ENCODE data around the gene ANKRD13C. TPM values are rescaled to one million over a fixed set of nuclear protein-coding genes. Genes with fewer than 3 reads are reported as not detected.

ANKRD13C gene
- total RNA-seq, 1 experiment from 2014 or later: 24.3 TPM

DNA sequence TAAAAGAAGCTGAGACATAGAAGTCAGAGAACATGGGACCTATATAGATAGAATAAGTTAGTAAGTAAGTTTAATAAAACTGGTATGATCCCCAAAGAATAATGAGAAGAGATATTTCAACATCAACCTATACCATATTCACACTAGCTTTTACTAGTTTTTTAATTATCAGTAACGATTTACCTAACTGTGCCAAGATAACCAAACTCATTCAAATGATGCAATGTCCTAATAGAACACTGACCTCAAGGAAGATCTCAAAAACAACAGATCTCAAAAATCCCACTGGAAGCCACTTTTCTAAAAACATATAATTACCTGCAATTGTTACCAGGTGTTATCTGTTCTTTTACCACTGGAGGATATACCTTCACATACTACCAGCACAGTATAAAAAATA, 38.7 kb downstream of the ANKRD13C start:
- H3K9me2 ChIP-seq (ENCODE audit: insufficient read depth): no peaks in the 10 kb centered on the region
- peaks cover 27% of the 10 kb centered on the region for H3K4me1 ChIP-seq (replicated peaks; ENCODE audit: insufficient read depth)
- TF ChIP-seq, protein P1, sequence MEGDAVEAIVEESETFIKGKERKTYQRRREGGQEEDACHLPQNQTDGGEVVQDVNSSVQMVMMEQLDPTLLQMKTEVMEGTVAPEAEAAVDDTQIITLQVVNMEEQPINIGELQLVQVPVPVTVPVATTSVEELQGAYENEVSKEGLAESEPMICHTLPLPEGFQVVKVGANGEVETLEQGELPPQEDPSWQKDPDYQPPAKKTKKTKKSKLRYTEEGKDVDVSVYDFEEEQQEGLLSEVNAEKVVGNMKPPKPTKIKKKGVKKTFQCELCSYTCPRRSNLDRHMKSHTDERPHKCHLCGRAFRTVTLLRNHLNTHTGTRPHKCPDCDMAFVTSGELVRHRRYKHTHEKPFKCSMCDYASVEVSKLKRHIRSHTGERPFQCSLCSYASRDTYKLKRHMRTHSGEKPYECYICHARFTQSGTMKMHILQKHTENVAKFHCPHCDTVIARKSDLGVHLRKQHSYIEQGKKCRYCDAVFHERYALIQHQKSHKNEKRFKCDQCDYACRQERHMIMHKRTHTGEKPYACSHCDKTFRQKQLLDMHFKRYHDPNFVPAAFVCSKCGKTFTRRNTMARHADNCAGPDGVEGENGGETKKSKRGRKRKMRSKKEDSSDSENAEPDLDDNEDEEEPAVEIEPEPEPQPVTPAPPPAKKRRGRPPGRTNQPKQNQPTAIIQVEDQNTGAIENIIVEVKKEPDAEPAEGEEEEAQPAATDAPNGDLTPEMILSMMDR (conservative IDR thresholded peaks at IDR 0.05): no peak
- no peak for TF ChIP-seq EZH2 (IDR thresholded peaks at IDR 0.05; ENCODE audit: low read depth)
- H3K4me2 ChIP-seq: no peak overlapping the region
- BruUV-seq (replicated peaks): no TSS peak
- peaks cover 41% of the 10 kb centered on the region for H3K79me2 ChIP-seq (ENCODE audit: low read depth)
- no peak for DNase-seq
- no peak overlapping the region for H2AFZ ChIP-seq
- H3K4me3 ChIP-seq: no peak overlapping the region
- POLR2A ChIA-PET (ENCODE audit: unreplicated experiment): interaction anchor here (0.6 kb wide), 1 partner anchor 74 kb away, joined by 4 read pairs; no protein-coding TSS in a partner anchor
- H3K27me3 ChIP-seq (ENCODE audit: insufficient read depth, low read depth): no peaks in the 10 kb centered on the region
- peaks cover 21% of the 10 kb centered on the region for H3F3A ChIP-seq (ENCODE audit: insufficient read depth, low read depth)
- H3K36me3 ChIP-seq (ENCODE audit: low read depth): 0 out of 2 replicates have a peak, but pooled peaks cover 3% of the 10 kb centered on the region
- H4K20me1 ChIP-seq (ENCODE audit: insufficient read depth): peaks cover 8% of the 10 kb centered on the region; the same call in 1 of the 2 replicates
- H3K27ac ChIP-seq: no peak overlapping the region
- CTCF ChIA-PET: no interaction called here
- no peaks in the 10 kb centered on the region for H3K9me3 ChIP-seq (ENCODE audit: insufficient read depth, low read depth)
- intact Hi-C loops (cut with micrococcal nuclease; ENCODE audit: unreplicated experiment): loop anchor here (5.0 kb wide), 1 partner anchor 97 kb away; the partner anchor contains the start of gene CTH

DNA sequence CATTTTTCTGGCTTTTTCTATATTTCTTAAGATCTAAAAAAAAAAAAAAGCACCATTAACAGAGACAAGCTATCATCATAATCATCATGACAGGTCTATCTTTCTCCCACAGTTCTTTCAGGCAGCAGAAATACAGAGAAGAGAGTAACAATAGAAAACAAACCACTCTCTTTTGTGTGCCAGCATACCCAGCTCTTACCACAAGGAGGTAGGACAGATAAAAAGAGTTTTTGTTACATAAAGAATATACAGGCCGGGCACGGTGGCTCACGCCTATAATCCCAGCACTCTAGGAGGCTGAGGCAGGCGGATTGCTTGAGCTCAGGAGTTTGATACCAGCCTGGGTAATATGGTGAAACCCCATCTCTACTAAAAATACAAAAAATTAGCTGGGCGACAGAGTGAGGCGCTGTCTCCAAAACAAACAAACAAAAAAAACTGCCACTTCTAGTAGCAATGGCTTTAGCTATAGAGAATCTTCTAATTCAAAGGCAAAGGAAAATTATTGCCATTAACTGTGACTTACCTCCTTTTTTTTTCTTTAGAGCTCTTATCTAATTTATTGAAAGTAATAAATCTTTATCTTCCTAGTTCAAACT, 39.7 kb downstream of the ANKRD13C start:
- Histone ChIP-seq H4K20me1 (ENCODE audit: insufficient read depth) (peaks cover 12% of the 10 kb centered on the region), H3K27me3 (ENCODE audit: insufficient read depth, low read depth) (no peaks in the 10 kb centered on the region), H3K36me3 (ENCODE audit: low read depth) (0 out of 2 replicates have a peak, but pooled peaks cover 3% of the 10 kb centered on the region), H3K4me1 (replicated peaks; ENCODE audit: insufficient read depth) (peaks cover 17% of the 10 kb centered on the region), H3F3A (ENCODE audit: insufficient read depth, low read depth) (peaks cover 11% of the 10 kb centered on the region), H3K27ac (no peak overlapping the region), H3K9me3 (ENCODE audit: insufficient read depth, low read depth) (no peaks in the 10 kb centered on the region), H3K4me3 (no peak overlapping the region), H3K79me2 (ENCODE audit: low read depth) (peaks cover 41% of the 10 kb centered on the region), H3K9me2 (ENCODE audit: insufficient read depth) (no peaks in the 10 kb centered on the region), H3K4me2 (no peak overlapping the region), H2AFZ (no peak overlapping the region)
- CTCF ChIA-PET: no interaction called here
- intact Hi-C loops (cut with micrococcal nuclease; ENCODE audit: unreplicated experiment): loop anchor here (5.0 kb wide), 1 partner anchor 97 kb away; the partner anchor contains the start of gene CTH
- no peak for TF ChIP-seq EZH2 (IDR thresholded peaks at IDR 0.05; ENCODE audit: low read depth)
- TF ChIP-seq, protein P1 (conservative IDR thresholded peaks at IDR 0.05): no peak
- BruUV-seq (replicated peaks): no TSS peak
- no peak for DNase-seq
- POLR2A ChIA-PET (ENCODE audit: unreplicated experiment): interaction anchor here (0.6 kb wide), 1 partner anchor 31 kb away, joined by 9 read pairs; no protein-coding TSS in a partner anchor

DNA sequence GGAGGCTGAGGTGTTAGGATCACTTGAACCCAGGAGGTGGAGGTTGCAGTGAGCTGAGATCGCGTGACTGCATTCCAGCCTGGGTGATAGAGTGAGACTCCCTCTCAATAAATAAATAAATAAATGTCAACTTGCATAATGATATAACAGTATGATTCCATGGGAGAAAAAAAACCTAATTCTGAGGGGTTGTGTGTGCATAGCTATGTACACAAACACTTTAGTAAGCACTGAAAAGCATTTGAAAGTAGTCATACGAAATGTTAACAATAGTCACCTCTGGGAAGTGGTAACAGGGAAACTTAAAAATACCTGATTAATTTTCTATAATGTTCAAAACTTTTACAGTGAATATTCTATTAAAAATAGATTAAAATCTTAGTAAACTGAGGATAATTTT, 43.2 kb downstream of the ANKRD13C start:
- Histone ChIP-seq H3K36me3 (ENCODE audit: low read depth) (0 out of 2 replicates have a peak, but pooled peaks cover 3% of the 10 kb centered on the region), H4K20me1 (ENCODE audit: insufficient read depth) (peaks cover 5% of the 10 kb centered on the region), H3K27me3 (ENCODE audit: insufficient read depth, low read depth) (no peaks in the 10 kb centered on the region), H3K4me2 (no peak overlapping the region), H3K9me3 (ENCODE audit: insufficient read depth, low read depth) (no peaks in the 10 kb centered on the region), H2AFZ (no peak overlapping the region), H3F3A (ENCODE audit: insufficient read depth, low read depth) (peaks cover 4% of the 10 kb centered on the region; the same call in 1 of the 2 replicates), H3K4me1 (replicated peaks; ENCODE audit: insufficient read depth) (no peaks in the 10 kb centered on the region), H3K4me3 (no peak overlapping the region), H3K27ac (no peak overlapping the region), H3K79me2 (ENCODE audit: low read depth) (peaks cover 16% of the 10 kb centered on the region), H3K9me2 (ENCODE audit: insufficient read depth) (no peaks in the 10 kb centered on the region)
- intact Hi-C loops (cut with micrococcal nuclease; ENCODE audit: unreplicated experiment): no loop called here
- DNase-seq: no peak
- BruUV-seq (replicated peaks): no TSS peak
- ChIA-PET CTCF (no interaction called here), POLR2A (ENCODE audit: unreplicated experiment) (no interaction called here)
- TF ChIP-seq, protein P1 (conservative IDR thresholded peaks at IDR 0.05): no peak
- no peak for TF ChIP-seq EZH2 (IDR thresholded peaks at IDR 0.05; ENCODE audit: low read depth)

Measured in PC-9 (cell line).